ACHN (cell line): ENCODE results near the gene PTPRD.

Experiments
- DNase-seq: peaks from one replicate; pipeline ENCODE4 v3.0.0-alpha.2; 2015
- in situ Hi-C: cut with HindIII; loops from 2 replicates; pipeline ENCODE4 v1.10.0; 2017; ENCODE audit warnings: low sequenced_read_pairs, low pct_ligation_motif_present, low pct_unique_long_range_greater_than_20kb

Gene PTPRD

DNA sequence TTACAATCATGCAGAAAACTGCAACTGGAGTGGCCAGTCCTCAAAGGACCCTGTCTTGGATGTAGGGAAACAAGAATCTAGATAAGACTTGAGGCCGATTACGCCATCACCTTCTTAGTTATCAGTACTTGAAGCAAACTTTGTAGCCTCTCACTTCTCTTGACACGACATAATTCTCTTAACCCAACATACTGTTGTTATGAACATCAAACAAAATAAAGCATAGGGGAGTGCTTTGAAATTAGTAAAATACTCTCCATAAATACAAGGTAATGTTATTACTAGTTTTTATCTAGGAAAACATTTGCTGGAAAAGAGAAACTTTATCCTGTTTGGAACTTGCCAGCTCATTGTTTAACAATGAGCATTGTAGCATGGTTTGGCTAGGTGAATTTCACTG is 2238.3 kb downstream of the PTPRD start:
- in situ Hi-C loops: no loop called here
- DNase-seq: no peak

DNA sequence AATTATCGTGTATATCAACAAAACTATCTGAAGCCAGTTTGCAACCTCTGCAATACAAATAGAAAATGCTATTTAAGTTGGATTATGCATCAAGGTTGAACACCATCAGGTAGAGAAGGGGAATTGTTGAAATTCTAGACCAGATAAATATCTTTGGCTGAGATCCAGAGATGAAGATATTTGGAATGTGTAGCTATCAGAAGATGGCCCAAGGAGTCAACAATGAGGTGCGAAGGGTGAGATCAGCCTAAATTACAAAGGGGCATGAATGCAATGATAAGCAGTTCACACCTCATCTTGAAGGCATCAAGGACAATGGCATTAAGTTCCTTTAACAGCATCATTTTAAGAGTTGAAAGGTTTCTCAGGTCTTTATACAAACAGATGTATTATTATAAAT is 2241.1 kb downstream of the PTPRD start:
- in situ Hi-C loops: no loop called here
- DNase-seq: no peak

DNA sequence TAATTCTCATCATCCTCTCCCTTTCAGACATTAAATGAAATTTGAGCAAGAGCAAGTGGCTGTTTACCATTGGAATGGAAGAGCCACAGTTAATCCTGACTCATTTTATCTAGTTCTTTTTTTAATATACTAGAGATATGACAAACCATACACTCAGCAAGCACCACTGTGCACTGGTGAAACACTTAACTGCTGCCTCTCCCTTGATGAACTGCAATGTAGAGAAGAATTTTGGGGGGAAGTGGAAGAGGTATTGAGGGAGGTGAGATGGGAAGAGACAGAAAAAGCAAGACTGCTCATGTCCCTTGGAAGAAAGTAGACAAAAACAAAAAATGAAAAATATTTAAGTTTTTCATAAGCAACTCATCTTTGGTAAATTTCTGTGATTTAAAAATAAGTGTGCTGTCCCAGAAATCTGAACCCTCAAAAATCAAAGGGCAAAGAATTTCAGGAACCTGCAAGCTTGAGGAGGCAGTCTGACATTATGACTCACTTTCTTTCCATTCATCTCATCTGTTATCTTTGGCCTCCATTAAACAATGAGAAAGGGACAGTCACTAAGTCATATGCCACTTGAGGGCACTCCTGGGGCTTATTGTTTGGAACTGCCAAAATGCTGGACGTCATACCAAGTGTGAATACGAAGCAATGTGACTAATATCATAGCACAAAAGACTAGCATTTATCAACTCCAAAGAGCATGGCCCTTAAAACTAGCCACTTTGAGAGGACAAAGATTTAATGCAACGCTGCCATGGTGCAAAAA is 2246.5 kb downstream of the PTPRD start:
- peak; percentile 19 for DNase-seq
- in situ Hi-C loops: no loop called here

DNA sequence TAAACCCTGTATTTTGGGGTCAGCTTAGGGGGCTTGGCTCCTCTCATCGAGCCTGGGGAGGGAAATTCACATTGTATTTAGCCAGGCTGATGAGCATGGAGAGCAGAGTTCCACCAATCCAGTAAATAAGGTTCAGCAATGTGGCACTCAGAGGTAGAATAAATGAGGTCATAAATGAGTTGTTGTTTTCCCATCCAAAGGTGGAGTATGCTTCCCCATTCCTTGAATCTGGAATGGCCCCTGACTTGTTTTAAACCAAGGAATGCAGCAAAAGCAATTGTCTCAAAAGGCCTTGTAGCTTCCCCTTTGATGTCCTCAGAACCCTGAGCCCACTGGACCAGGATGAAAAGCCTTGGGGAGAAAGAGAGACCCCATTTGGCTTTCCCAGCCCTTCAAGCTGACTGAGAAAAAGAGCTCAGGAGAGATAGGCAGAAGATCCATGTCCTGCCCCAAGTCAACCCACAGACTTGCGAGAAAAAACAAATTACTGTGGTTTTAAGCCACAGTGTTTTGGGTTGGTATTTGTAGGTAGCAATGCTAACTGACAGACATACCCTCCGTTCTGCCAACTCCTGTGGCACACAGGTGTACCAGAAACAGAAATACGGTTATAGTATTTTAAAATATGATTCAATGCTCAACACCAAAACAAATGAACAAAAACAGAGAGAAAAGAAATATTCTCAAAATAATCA is 2247.2 kb downstream of the PTPRD start:
- no peak for DNase-seq
- in situ Hi-C loops: no loop called here

DNA sequence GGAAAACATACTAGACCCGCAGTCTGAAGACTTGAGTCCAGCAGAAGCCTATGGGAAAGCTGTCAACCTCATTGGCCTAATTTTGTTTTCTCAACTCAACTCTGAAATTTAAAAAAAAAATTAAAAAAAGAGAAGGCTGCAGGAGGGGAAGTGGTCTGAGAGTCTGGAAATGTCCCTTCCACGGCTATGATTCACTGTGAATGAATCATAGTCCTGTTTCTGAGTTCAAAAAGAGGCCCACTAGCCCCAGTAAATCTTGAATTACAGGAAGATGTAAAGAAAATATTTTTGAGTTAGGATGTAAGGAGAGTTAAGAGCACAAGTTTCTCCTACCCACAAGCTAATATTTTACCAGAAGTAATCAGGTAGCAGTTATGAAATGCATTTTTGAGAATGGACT is 2247.8 kb downstream of the PTPRD start:
- DNase-seq: peak; percentile 54
- in situ Hi-C loops: no loop called here

DNA sequence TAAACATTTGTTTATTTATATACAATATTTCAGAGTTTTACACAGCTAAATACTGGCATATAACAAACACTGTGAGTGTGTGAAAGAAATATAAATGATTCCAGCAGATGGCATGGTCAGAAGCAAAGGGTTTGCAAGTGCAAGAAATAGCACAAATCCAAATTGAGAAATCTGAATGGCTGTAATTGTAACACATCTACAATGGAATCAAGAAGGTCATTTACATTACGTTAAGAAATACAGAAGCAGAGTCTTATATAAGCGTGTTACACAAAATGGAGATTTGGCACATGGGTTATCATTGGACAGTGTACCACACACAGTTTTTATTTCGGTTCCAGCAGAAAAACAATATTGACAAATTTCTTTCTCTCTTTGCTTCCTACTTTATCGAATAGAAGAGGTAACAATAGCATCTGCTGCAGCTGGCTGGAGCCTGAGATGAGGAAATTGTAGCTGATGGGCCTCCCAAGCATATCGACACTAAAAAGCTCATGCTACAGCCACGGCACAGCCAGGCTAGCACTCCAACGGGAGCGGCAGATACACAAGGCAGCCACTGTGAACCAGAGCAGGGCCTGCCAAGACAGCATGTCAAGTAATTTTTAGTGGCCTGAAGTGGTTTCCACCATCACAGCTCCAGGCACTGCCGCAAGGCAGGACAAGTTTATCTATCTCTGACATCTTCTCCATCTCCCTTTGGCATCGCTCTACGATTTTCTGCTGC is 2248.6 kb downstream of the PTPRD start:
- in situ Hi-C loops: no loop called here
- no peak for DNase-seq

DNA sequence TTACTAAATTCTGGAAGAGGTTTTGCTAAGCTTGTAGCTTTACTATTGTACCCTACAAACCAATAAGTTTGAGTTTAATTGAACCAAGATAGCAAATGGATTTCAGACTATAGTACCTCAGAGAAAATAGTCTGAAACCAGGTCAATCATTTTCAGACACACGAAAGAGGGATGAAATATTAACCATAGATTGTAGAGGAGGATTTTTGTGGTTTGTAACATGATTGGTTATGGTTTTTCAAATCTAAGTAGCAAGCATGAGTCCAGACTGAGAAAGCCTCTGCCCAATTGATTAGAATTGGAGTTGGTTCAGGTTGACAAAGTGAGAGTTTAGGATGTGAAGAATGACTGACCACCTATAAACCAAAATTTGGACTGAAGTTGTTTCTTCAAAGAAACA is 2250.6 kb downstream of the PTPRD start:
- peak; percentile 49 for DNase-seq
- in situ Hi-C loops: no loop called here

DNA sequence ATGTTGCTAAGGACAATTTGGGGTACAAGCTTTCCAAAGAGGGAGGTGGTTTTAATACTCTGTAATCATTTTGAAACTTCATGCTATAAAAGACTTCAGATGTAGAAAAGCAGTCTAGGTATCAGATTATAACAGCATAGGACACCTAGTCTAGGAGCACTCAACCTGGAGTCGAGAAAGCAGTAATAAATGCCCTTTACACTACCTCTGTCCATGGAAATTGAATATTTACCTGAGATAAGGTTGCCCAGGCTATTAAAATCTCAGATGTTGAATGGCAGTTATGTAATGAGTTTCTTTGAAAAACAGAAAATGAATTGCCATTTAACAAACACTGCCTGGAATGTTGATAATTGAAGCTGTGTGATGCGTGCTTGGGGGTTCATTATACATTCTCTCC is 2251.4 kb downstream of the PTPRD start:
- in situ Hi-C loops: no loop called here
- no peak for DNase-seq

DNA sequence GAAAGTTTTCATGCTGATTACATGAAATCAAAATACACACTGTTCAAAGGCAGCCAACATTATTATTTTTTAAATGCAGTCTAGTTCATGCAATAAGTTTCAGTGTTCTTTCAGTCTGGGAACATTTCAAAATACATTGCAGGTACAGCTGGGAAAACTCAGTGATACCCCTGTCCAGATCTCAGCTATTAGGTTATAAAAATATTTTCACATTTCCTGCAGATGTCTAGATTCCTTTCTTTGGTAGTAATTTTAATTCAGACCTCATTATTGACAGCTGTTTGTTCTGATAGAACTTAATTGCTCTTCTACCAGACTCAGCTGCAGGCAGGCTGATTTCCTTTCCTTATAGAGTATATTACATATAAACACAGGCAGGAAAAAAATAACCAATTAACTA is 2256.4 kb downstream of the PTPRD start:
- DNase-seq: no peak
- in situ Hi-C loops: no loop called here

DNA sequence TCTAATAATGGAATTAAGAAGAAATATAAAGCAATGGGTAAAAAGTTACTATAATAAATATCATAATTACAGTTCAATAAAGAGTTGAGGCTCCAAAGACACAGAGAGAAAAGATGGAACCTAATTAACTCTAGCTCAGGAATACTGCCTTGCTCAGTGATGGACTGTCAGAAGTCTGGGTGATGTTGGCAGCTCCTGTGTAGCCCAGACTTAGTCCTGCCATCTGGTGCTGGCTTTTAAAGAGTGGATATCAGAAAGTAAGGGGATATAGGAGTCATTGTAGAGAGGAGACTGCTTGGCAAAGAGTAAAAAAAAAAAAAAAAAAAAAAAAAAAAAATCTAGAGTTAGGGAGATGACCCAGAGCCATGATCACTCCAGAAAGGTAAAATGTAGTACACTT is 2261.4 kb downstream of the PTPRD start:
- in situ Hi-C loops: no loop called here
- DNase-seq: no peak

DNA sequence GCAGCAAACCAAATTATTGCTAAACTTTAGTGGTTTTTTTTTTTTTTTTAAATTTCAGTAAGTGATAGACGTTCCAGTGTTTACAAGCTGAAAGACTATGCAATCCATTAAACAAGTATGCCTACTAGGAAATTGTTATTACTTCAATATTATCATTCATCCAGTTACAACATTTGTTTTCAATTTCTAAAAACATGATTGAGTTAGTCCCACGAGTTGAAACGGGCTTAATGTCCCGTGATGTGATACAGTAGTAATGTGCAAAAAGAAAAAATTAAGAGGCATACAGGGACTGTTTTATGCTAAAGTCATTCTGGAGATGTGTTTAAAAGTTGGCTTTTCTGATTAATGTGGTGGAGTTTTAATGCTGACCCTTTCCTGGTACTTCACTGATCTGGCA is 2262.9 kb downstream of the PTPRD start:
- no peak for DNase-seq
- in situ Hi-C loops: no loop called here

DNA sequence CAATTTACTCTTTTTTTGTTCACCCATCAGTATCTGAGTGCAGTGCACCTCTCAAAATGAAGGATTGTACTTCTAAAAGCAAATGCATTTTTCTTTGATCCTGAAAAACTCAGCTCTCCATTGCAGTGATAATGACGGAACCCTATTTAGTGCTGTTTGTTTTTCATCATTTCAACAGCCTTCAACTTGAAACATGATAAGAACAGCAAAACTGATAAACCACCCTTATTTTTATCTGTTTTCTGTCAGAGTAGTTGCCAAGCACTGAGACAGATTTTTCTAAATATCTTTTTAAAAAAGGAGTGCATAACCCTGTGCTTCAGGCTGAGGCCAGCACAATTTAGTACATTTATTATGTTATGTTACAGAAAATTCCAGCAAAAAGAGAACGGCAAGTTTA is 2263.4 kb downstream of the PTPRD start:
- in situ Hi-C loops: no loop called here
- no peak for DNase-seq

DNA sequence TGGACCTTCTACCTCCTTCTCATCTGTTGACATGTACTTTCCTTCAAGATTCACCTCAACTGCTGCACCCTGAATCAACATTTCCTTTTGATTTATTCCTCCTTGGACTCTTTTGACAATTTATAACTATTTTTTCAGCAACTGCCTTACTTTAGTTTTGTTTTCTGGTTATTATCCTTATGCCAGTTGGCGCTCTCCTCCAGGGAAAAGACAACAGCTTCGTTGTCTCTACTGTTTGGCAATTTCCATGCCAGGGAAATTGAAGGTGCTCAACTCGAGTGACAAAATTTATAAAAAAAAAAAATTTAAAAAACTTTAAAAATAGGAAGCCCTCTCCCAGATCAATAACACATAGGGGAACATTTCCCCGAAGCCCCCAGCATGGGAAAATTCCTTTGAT is 2264.0 kb downstream of the PTPRD start:
- in situ Hi-C loops: no loop called here
- no peak for DNase-seq

DNA sequence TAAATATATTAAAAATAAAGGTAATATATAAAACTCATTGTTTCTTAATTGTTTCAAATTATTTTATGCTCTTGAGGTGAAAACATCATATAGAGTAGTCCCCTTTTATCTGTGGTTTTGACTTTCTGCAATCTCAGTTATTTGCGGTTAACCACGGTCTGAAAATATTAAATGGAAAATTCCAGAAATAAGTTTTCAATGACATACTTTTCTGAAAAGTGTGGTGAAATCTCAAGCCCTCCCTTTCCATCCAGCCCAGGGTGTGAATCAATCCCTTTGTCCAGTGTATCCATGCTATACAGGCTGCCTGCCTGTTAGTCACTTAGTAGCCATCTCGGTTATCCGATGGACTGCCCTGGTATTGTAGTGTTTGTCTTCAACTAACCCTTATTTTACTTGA is 2266.5 kb downstream of the PTPRD start:
- DNase-seq: peak; percentile 23
- in situ Hi-C loops: no loop called here

DNA sequence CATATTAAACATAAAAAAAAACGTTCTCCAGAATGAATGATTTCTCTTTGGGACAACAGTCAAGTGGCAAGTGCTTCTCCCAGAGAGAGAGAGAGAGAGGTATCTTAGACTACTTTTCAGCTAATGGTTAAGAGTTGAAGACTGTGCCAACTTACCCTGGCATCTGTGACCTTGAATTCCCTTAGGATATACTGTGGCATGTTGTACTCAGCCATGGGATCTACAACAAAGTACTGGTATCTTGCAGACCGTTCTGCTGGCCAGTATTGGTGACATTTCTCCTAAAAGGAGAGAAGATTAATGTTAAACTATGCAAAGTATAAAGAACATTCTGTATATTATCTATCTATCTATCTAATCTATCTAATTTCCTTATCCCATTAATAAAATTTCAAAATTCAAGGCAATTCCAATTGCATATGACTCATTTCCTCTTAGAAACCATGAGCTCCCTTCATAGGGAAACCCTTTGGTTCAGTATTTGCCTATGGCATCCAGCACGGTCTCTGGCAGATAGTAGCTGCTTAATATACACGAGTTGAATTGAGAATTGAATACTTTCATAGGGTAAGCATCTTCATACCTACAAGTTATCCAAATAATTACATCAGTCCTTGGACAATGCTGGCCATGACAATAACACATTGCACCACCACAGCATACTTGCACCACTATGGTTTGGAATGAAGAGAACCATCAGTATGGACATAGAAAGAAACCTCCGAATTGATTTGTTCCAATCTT is 2273.9 kb downstream of the PTPRD start:
- in situ Hi-C loops: no loop called here

DNA sequence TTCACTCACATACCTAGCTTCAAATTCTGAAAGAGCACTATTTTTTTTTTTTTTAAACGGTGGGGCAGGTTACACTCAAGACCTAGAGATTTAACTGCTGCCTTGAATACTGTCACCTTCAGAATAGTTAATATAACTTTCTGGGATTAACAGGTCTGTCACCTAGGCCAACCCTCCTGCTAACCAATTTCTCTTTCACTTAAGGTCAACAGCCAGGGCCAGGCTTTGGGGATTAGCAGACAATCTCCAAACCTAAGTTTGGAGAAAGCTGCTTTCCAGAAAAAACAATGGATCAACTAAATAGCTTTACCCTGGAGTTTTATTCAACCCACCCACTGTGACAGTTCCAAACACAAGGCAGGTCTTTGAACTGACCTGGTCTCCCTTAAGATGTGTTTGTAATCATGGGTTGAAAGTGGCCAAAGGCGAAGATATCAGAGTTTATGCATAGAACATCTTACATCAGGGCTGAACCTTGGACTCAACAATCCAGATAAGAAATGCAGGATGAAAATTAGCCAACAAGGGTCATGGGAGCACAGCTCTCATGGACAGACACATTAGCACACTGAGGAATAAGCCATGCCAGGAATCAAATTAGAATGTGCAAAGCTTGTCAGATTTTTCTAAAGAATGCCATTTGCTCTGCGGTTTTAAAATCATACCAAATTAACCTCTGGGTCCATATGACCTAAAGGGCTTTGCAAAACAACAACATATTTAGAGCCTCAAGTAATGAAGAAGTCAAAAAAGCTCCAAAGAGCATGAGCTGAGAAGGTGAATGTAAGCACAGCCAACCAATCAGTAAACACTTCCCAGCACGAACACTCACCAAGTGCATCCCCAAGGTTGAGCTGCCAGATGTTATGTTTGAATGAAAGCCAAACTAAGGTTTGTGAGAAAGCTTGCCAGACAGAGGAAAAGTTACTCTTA is 2274.7 kb downstream of the PTPRD start:
- in situ Hi-C loops: no loop called here
- no peak for DNase-seq

More for the DNA sequence above, 2273.9 kb downstream of the PTPRD start:
- DNase-seq: no peak

DNA sequence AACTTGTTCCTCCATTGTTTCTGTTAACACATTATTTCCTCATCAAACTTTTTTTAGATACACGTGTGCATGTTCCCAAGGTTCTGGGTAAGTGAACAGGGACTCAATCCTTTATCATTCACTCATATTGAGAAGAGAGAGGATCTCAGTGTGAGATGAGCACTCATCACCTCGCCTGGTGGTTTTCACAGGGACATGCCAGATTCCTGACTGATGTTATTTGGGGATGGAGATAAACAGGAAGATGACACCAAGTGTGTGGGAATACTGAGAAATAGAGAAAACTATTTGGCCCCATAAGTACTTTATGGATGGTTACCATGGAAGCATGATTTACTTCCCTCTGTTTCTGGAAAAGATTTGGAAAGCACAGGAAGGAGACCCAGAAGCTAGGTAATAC is 2279.9 kb downstream of the PTPRD start:
- in situ Hi-C loops: no loop called here
- no peak for DNase-seq

DNA sequence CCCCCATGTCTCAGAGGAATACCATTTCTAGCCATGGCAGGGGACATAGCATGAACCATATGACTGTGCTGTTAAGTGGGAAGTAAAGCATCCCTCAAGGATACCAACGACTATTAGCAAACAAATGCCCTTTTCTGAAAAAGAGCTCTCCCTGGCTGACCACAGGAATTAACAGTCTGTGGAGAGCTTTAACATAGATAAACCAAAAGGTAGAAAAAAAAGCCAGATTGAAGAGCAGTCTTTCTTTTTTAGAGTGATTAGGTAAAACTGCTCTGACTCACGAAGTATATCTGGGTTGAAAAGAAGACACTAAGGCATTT is 2280.5 kb downstream of the PTPRD start:
- in situ Hi-C loops: no loop called here
- no peak for DNase-seq
